GM21737 (cell line): ENCODE measurements around the gene LY86.
"Not testable (repeated sequence)": the region's sequence is repeated elsewhere in the genome, so short reads cannot be mapped to it uniquely, and the experiment has no call there.

Experiments used
- ATAC-seq: cut with Tn5 transposase; IDR thresholded peaks from one replicate; pipeline ENCODE4 v1.9.1; 2021; ENCODE audit warnings: mild to moderate bottlenecking, moderate library complexity; ENCODE audit not compliant: unreplicated experiment

Gene LY86

GRCh38 chr6:6595952-6596351, 7.4 kb downstream of the LY86 start:
- ATAC-seq, result no peak

- no peak for ATAC-seq
Measured at GRCh38 chr6:6596529-6597328, 8.2 kb downstream of the LY86 start.

GRCh38 chr6:6597682-6598081, 9.2 kb downstream of the LY86 start:
- no peak for ATAC-seq

DNA sequence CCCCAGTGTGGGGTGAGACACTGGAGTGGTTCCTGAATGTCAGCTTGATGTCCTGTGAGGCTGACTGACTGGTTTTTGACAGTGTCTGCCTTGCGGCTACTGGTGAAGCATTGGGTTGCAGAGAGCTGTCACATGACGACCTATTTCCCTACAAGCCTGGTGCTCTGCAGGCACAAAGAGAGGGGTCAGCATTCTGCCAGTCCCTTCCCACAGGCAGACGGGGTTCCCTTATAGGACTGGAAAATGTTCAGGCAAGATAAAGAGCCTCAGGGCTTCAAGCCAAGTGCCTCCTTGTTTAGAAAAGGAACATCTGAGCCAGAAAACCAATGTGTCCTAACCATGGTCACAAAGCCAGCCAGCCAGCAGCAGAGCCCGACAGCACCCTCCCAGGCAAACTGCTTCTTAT, 11.0 kb downstream of the LY86 start:
- ATAC-seq, result no peak

GRCh38 chr6:6600875-6601274, 12.4 kb downstream of the LY86 start:
- ATAC-seq, result no peak

DNA sequence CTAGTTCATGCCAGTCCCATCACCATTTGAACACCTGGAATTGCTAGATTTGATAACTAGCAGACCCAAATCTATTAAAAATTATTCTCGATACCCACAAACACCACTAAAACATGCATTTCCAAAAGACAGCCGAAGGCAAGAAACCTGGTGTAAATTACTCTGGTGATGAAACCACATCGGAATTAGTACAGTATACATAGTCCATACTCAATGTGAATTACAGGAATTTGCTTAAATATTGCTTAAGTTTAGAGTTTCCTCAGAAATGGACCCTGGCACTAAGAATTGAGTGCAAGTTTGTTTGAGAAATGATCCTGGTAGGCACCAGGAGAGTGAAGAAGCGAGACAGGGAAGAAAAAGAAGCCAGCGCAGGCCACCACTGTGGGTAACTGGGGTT, 13.7 kb downstream of the LY86 start:
- ATAC-seq, result no peak

- ATAC-seq, result no peak
Measured at GRCh38 chr6:6603317-6603716, 14.8 kb downstream of the LY86 start.

- ATAC-seq, result no peak
Measured at GRCh38 chr6:6604015-6604414, 15.5 kb downstream of the LY86 start.

GRCh38 chr6:6604566-6604965, 16.0 kb downstream of the LY86 start:
- ATAC-seq, result no peak

GRCh38 chr6:6605873-6606272, 17.4 kb downstream of the LY86 start:
- ATAC-seq, result no peak

DNA sequence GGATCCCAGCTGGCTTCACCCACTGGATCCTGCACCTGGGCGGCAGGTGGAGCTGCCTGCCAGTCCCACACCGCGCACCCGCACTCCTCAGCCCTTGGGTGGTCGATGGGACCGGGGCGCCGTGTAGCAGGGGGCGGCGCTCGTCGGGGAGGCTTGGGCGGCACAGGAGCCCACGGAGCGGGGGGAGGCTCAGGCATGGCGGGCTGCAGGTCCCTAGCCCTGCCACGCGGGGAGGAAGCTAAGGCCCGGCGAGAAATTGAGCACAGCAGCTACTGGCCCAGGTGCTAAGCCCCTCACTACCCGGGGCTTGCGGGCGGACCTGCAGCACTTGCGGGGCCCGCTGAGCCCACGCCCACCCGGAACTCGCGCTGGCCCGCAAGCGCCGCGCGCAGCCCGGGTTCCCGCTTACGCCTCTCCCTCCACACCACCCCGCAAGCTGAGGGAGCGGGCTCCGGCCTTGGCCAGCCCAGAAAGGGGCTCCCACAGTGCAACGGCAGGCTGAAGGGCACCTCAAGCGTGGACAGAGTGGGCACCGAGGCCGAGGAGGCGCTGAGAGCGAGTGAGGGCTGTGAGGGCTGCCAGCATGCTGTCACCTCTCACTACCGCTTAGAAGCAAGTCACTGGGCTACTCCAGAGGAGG, 18.0 kb downstream of the LY86 start:
- ATAC-seq, result not testable (repeated sequence)

DNA sequence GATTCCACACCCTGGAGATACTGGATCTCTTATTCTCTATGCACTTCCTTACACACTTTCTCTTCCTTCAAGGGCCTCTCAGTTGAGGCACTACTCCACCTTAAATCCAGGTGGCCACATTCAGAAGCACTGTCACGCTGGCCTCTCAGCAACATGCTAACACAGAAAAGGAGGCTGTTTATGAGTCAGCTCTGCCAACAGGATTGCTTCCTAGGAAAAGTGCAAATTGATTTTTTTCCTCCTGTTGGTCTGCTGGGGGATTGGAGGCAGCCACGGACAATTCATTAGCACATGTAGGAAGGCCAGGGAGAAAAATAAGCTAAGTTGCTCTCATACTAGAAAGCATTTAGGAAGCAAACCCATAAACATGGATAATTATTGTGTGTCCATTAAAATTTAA, 20.9 kb downstream of the LY86 start:
- ATAC-seq, result no peak

DNA sequence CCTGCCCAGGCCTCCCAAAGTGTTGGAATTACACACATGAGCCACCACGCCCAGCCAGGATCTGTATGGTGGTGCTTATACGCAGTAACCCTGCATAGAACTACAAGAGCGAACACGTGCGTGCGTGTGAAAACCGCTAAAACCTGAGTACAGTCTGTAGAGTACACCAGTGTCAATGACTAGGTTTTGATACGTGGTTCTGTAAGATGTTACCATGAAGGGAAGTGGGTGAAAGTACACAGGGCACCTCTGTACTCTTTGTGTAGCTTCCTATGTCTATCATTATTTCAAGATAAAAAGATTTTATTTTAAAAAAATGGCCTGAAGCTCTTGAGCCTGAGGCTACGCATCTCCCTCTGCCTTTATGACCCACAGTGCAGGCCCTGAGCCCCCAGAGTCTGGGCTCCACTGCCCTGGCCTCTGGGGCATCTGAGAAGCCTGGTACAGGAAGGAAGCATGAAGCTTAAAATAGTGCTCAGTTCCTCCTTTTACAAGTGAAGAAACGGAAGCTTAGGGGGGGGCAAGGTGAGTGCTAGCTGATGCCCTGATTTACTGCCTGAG, 21.6 kb downstream of the LY86 start:
- peak; percentile 94 for ATAC-seq

GRCh38 chr6:6611486-6611885, 23.0 kb downstream of the LY86 start:
- no peak for ATAC-seq

DNA sequence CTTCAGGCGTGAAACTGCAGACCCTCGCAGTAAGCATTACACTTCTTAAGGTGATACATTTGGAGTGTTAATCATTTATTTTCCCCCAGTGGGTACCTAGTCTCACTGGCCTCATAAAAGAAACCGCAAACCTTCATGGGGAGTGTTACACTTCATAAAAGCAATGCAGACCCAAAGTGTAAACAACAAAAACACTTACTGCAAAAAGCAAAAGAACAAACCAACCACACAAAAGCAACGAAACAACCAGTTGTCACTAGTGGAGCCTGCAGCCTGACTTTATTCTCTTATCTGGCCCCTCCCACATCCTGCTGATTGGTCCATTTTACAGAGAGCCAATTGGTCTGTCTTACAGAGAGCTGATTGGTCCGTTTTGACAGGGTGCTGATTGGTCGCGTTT, 23.8 kb downstream of the LY86 start:
- ATAC-seq, result no peak

GRCh38 chr6:6613103-6613718, 24.7 kb downstream of the LY86 start:
- ATAC-seq, result not testable (repeated sequence)

DNA sequence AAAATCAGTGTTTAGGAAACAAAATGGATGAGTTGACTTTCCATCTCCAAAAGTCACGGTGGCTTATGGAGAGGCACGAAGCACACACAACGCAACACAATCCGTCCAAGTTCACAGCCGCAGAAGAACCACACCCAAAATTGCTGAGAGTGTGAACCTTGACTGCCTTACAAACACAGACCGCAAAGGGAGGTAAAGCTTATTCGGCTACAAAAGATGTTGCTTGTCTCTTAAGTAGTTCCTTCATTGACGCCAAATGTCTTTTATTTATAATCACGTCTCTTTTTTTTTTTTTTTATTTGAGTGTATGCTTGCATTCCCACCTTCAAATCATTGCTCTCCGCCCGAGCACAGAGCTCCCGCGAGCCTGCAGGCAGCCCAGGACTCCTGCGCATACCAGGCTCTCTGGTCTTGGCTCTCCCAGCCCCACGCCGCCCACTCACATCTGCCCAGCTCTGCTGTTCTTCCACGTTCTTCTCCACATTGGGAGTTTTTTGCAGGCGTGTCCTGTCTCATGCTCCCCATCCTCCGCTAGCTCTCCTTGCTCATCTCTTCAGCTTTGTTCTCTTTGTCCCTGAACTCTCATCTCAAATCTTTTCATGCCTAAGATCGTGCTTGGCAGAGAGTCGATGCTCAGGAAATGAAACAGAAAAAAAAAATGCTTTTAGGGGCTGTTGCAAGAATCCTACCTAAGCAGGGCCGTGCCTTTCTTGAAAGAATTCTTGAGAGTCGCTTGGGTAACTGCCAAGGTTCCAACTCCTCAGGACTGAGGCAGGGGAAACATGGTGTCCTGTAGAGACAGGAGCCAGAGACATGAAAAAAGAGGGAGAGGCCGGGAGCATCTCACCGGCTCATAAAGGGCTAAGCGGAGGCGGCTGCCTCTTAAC, 25.8 kb downstream of the LY86 start:
- no peak for ATAC-seq

DNA sequence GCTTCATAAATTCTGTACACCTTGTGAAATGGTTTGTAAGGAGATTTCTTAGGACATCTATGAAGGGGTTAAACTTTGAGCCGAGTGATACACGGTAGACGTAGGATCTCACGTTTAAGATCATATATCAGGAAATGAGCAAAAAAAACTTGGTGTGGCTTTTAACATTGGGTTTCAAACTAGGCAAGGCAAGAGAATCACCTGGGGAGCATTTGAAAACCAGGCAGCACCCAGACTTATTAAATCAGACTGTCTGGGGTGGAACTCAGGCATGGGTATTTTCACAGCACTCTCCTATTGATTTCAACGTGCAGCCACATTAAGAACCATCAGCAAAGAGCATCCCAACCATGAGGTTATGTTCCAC, 26.4 kb downstream of the LY86 start:
- ATAC-seq, result no peak

DNA sequence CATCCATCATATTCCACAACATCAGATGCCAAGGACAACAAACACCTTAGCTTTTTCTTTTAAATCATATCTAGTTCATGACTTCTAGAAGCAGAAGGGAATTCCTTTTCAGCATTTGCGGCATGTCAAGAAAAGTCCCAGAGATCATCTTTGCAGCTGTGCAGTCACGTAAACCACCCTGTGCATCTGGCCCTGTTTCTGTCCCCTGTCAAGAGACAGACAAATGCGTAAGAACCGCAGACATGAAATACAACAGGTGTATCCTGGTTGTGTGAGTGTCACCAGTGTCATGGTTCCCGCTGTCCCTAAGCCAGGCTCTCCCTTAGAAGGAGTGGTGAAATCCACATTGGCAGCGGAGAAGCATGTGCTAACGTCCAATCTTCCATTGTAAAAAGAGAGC, 28.1 kb downstream of the LY86 start:
- peak; percentile 56 for ATAC-seq

GRCh38 chr6:6619021-6619794, 30.7 kb downstream of the LY86 start:
- ATAC-seq, result no peak
